ENCODE measurements around the gene CALU.

The CALU gene

DNA sequence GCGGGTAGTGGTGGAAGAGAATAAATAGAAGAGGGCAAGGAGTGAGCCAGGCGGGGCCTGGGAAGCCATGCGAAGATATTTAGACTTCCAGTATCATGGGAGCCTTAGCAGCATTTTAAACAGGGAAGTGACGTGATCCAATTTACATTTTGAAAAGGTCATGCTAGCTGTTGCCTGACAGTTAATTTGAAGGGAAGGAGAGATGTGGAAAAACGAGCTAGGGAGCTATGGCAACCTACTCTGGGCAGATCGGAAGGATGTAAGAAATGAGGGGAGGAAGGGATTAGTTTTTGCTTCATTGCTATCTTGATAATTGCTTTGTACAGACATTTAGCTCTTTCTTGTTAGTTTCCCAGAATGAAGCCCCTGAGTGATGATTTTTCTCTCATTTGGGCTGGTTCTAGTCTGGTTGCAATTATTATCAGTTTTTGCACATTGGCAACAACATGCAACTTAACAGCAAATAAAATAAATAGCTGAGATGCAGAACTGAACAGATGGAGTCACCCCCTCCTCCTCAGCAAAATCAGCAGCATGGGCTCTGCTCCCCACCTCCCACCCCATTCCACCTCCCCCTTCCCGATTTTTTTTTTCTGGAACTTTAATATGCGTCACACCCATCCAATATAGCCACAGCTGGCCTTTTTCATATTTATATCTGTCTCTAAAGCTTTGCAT lies 13.0 kb upstream of the CALU start:
- Histone ChIP-seq H3K9me3 (ENCODE audit: control insufficient read depth, low read length) (no peaks in the 10 kb centered on the region), H3K4me1 (no peaks in the 10 kb centered on the region), H3K79me2 (no peaks in the 10 kb centered on the region), H3K4me2 (ENCODE audit: low read length) (no peak overlapping the region), H3K9ac (no peak overlapping the region), H3K4me3 (ENCODE audit: low read depth, low read length) (no peak overlapping the region), H3K27ac (no peak overlapping the region), H3K27me3 (ENCODE audit: control insufficient read depth, insufficient read depth, low read length) (no peaks in the 10 kb centered on the region), H2AFZ (no peak overlapping the region), H3K36me3 (ENCODE audit: control insufficient read depth, insufficient read depth, low read length) (no peaks in the 10 kb centered on the region)
- no peak for TF ChIP-seq CTCF (IDR thresholded peaks at IDR 0.05)

- Histone ChIP-seq H3K79me2 (no peaks in the 10 kb centered on the region), H3K27ac (no peak overlapping the region), H3K4me2 (ENCODE audit: low read length) (no peak overlapping the region), H3K9me3 (ENCODE audit: control insufficient read depth, low read length) (no peaks in the 10 kb centered on the region), H3K36me3 (ENCODE audit: control insufficient read depth, insufficient read depth, low read length) (no peaks in the 10 kb centered on the region), H3K27me3 (ENCODE audit: control insufficient read depth, insufficient read depth, low read length) (no peaks in the 10 kb centered on the region), H3K4me3 (ENCODE audit: low read depth, low read length) (no peak overlapping the region), H2AFZ (no peak overlapping the region), H3K9ac (no peak overlapping the region), H3K4me1 (no peaks in the 10 kb centered on the region)
- TF ChIP-seq CTCF (IDR thresholded peaks at IDR 0.05) = no peak
Measured at GRCh38 chr7:128726737-128727072, 12.5 kb upstream of the CALU start.

GRCh38 chr7:128727239-128727638 lies 11.9 kb upstream of the CALU start:
- Histone ChIP-seq H3K4me1 (no peaks in the 10 kb centered on the region), H3K4me3 (ENCODE audit: low read depth, low read length) (no peak overlapping the region), H3K4me2 (ENCODE audit: low read length) (no peak overlapping the region), H3K79me2 (no peaks in the 10 kb centered on the region), H3K36me3 (ENCODE audit: control insufficient read depth, insufficient read depth, low read length) (no peaks in the 10 kb centered on the region), H3K27me3 (ENCODE audit: control insufficient read depth, insufficient read depth, low read length) (no peaks in the 10 kb centered on the region), H2AFZ (no peak overlapping the region), H3K9me3 (ENCODE audit: control insufficient read depth, low read length) (no peaks in the 10 kb centered on the region), H3K9ac (no peak overlapping the region), H3K27ac (no peak overlapping the region)
- TF ChIP-seq CTCF (IDR thresholded peaks at IDR 0.05) = no peak

GRCh38 chr7:128728598-128728997 lies 10.6 kb upstream of the CALU start:
- no peak overlapping the region for H3K4me3 ChIP-seq (ENCODE audit: low read depth, low read length)
- no peaks in the 10 kb centered on the region for H3K79me2 ChIP-seq
- H3K9me3 ChIP-seq (ENCODE audit: control insufficient read depth, low read length) = no peaks in the 10 kb centered on the region
- no peaks in the 10 kb centered on the region for H3K4me1 ChIP-seq
- no peak overlapping the region for H3K4me2 ChIP-seq (ENCODE audit: low read length)
- H2AFZ ChIP-seq = no peak overlapping the region
- no peaks in the 10 kb centered on the region for H3K36me3 ChIP-seq (ENCODE audit: control insufficient read depth, insufficient read depth, low read length)
- no peaks in the 10 kb centered on the region for H3K27me3 ChIP-seq (ENCODE audit: control insufficient read depth, insufficient read depth, low read length)
- no peak overlapping the region for H3K27ac ChIP-seq
- no peak for TF ChIP-seq CTCF (IDR thresholded peaks at IDR 0.05)
- H3K9ac ChIP-seq = no peak overlapping the region

DNA sequence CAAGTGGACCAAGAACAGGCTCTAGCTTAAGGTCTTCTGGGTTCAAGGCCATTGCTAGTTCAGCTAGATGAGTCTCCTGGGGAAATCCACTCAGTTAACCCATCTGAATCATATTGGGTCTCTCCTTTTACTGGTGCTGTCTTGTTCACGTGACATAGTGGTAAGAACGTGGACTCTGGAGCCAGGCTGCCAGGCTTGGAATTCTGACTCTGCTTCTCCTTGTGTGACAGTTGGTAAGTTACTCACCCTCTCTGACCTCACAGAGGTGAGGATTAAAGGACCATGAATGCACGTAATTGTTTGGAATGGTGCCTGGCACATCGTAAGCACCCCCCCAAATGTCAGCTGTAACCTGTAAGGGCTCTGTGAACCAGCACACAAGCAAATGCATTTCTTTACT lies 9.7 kb upstream of the CALU start:
- Histone ChIP-seq H2AFZ (no peak overlapping the region), H3K4me2 (ENCODE audit: low read length) (no peak overlapping the region), H3K9me3 (ENCODE audit: control insufficient read depth, low read length) (no peaks in the 10 kb centered on the region), H3K27me3 (ENCODE audit: control insufficient read depth, insufficient read depth, low read length) (no peaks in the 10 kb centered on the region), H3K9ac (no peak overlapping the region), H3K4me3 (ENCODE audit: low read depth, low read length) (no peak overlapping the region), H3K27ac (no peak overlapping the region), H3K4me1 (no peaks in the 10 kb centered on the region), H3K79me2 (no peaks in the 10 kb centered on the region), H3K36me3 (ENCODE audit: control insufficient read depth, insufficient read depth, low read length) (no peaks in the 10 kb centered on the region)
- no peak for TF ChIP-seq CTCF (IDR thresholded peaks at IDR 0.05)
